Measurements from ENCODE around the gene PPP2R5E.

The PPP2R5E gene

GRCh38 chr14:63517354-63517753 lies 25.8 kb downstream of the PPP2R5E start:
- FAIRE-seq (no peak), DNase-seq (ENCODE audit: insufficient read length, low spot score) (no peak)
- no peak for TF ChIP-seq CTCF (IDR thresholded peaks at IDR 0.05; ENCODE audit: insufficient read depth, missing control alignments)

DNA sequence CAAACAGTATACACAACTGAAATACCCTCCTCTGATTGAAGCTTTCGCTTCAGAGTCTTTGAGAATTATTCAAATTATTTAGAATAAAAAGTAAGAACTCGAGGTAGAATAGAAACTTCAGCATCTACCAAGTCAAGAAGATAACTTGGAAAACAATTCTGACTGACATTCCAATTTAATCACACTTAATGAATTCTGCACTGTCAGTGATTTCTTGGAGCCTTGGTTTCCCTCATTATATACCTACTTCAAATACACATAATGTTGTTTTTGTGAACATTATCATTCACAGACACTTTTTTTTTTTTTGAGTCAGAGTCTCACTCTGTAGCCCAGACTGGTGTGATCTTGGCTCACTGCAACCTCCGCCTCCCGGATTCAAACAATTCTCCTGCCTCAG lies 27.9 kb downstream of the PPP2R5E start:
- DNase-seq (ENCODE audit: insufficient read length, low spot score) (no peak), FAIRE-seq (no peak)
- TF ChIP-seq CTCF (IDR thresholded peaks at IDR 0.05; ENCODE audit: insufficient read depth, missing control alignments) = no peak

DNA sequence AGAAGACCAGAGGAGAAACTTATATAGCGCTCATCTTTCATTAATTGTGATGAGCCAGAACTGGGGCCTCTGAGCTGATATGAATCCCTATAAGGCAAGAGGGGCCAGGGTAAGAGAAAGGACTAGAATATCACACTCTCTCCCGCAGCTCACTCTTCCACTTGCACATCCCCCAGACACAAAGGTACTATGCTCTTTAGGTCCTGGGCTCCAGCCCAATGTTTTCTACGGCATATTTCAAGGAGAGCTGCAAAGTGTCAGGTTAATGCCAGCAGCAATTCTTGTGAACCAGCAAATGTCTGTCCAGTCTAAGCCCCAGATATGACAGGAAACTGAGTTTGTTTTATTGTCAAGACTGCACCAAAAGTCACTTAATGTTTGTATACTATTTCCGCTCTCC lies 29.4 kb downstream of the PPP2R5E start:
- FAIRE-seq = no peak

DNA sequence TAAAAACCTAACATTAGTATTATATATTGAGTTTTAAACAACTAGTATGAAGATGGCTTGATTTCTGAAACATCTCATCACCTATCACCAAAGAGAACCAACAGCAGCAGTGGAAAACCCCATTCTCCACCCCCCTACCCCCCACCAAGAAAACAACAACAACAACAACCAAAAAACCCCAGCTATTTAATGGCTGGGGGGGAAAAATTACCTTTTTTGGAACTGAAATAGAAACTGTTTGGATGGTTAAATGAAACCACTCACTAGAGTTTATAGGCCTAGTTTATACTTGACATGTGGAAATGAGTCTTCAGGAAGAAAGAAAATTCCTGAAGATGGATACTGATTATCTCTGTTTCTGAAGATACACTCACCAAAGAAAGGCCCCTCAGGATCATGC lies 30.3 kb downstream of the PPP2R5E start:
- TF ChIP-seq CTCF (IDR thresholded peaks at IDR 0.05; ENCODE audit: insufficient read depth, missing control alignments) = no peak
- FAIRE-seq = no peak

More for the DNA sequence above, 29.4 kb downstream of the PPP2R5E start:
- TF ChIP-seq CTCF (IDR thresholded peaks at IDR 0.05; ENCODE audit: insufficient read depth, missing control alignments) = no peak
- DNase-seq (ENCODE audit: insufficient read length, low spot score) = no peak

GRCh38 chr14:63510538-63510937 lies 32.6 kb downstream of the PPP2R5E start:
- DNase-seq (ENCODE audit: insufficient read length, low spot score) (no peak), FAIRE-seq (no peak)
- no peak for TF ChIP-seq CTCF (IDR thresholded peaks at IDR 0.05; ENCODE audit: insufficient read depth, missing control alignments)

More for the DNA sequence above, 30.3 kb downstream of the PPP2R5E start:
- DNase-seq (ENCODE audit: insufficient read length, low spot score) = no peak

- TF ChIP-seq CTCF (IDR thresholded peaks at IDR 0.05; ENCODE audit: insufficient read depth, missing control alignments) = no peak
- FAIRE-seq (no peak), DNase-seq (ENCODE audit: insufficient read length, low spot score) (no peak)
Observed at GRCh38 chr14:63508033-63508432, 35.1 kb downstream of the PPP2R5E start.

DNA sequence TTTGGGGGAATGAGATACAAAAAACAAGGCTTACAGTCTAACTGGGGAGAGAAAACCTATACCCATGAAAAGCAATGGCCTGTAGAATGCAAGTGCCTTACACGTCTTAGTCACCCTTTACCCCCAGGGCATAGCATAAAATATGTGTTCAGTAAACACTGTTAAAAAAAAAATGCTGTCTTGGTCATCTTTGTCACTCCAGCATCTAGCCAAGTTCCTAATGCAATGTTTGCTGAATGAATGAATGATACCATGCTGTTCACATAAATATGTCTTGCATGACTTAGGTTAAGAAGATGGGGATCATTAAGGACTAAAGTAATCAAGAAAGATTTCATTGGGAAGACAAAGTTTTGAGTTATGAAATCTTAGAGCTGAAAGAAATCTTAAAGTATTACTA lies 38.5 kb downstream of the PPP2R5E start:
- DNase-seq (ENCODE audit: insufficient read length, low spot score) (no peak), FAIRE-seq (no peak)

More for the DNA sequence above, 38.5 kb downstream of the PPP2R5E start:
- no peak for TF ChIP-seq CTCF (IDR thresholded peaks at IDR 0.05; ENCODE audit: insufficient read depth, missing control alignments)

All from D721Med (cell line).